Astrocyte of the cerebellum (primary cell): ENCODE measurements around the gene COA5.
A peak's percentile ranks its signal among the peaks of the same experiment; 100 is the strongest.

Experiments
- DNase-seq: peaks from one replicate; pipeline ENCODE4 v3.0.0-alpha.2; 2011; ENCODE audit warnings: low read depth
- H3K4me3 ChIP-seq: 2 replicates; pipeline ENCODE4 v1.5.1; 2011; ENCODE audit warnings: mild to moderate bottlenecking, low read depth, low read length, moderate library complexity
- CTCF ChIP-seq: IDR thresholded peaks from 2 replicates; pipeline ENCODE4 v1.5.1; 2012; ENCODE audit warnings: low read length, low read depth, moderate library complexity, mild to moderate bottlenecking; ENCODE audit errors: missing control alignments
- in situ Hi-C: cut with HindIII; loops from 2 replicates; pipeline ENCODE4 v1.10.0; 2017; ENCODE audit warnings: low sequenced_read_pairs

COA5 gene

DNA sequence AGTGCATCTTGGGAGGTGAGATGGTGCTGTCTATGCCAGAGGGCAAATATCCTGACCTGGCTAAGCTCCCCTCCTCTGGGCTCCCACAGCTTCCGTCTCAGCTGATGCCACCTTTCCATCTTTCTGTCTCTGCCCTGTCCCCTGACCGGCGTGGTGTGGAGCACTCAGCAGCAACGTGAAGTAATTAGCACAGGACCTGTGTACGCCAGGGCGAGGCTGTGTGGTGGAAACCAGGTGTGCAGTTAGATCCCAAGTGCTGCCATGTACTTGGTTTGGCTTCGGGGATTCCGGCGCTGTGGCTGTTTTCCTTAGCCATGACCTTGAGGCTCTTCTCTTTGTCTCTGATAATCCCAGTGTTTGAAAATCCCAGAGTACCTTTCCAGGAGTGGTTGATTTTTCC lies 36.5 kb downstream of the COA5 start:
- DNase-seq = no peak
- TF ChIP-seq CTCF = no peak
- in situ Hi-C loops = no loop called here
- no peak overlapping the region for H3K4me3 ChIP-seq

DNA sequence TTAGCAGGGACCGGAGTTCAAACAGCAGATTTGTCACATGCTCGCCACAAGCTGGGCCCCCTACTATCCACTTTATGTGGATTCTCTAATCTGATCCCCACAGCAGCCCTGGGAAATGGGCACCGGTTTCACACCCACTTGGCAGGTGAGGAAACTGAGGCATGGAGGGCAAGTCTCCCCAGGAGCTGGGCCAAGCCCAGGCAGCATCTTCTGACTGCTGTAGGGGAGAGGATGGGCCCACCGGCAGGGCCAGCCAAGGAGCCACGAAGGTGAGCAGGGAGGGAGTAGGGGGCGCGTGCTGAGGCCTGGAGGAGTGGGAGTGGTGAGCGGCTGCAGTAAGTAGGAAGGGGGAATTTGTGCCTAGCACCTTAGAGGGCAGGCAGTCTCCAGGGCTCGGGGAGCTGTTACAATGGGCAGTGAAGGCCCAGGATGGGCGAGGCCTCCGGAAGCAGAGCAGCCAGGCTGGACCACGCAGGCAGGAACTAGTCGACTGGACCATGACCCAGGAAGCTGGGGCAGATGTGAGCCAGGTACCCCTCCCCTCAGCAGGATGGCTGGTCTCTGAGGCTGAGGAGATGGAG lies 37.1 kb downstream of the COA5 start:
- no peak for DNase-seq
- no peak for TF ChIP-seq CTCF
- no peak overlapping the region for H3K4me3 ChIP-seq
- in situ Hi-C loops = no loop called here

- in situ Hi-C loops = no loop called here
- no peak for TF ChIP-seq CTCF
- DNase-seq = no peak
- no peak overlapping the region for H3K4me3 ChIP-seq
Measured at GRCh38 chr2:98570356-98570755, 38.0 kb downstream of the COA5 start.

DNA sequence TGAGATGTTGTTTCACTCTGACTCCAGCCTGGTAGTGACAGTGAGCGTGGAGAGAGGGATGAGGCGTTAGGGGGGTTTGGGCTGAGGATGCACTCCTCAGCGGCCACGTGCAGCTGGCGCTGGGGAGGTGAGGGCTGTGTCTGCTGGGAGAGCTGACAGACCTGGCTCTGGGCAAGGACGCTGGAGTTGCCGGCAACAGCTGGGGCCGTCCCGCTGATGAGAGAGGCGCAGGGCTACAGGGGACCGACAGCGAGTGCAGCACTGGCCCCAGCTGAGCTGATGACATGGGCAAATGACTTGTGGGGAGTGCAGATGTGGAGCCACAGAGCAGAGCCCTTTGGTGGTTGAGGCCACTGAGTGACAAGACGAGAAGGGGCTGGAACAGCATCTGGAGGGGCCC lies 38.4 kb downstream of the COA5 start:
- DNase-seq = no peak
- TF ChIP-seq CTCF = no peak
- in situ Hi-C loops = no loop called here
- H3K4me3 ChIP-seq = no peak overlapping the region

DNA sequence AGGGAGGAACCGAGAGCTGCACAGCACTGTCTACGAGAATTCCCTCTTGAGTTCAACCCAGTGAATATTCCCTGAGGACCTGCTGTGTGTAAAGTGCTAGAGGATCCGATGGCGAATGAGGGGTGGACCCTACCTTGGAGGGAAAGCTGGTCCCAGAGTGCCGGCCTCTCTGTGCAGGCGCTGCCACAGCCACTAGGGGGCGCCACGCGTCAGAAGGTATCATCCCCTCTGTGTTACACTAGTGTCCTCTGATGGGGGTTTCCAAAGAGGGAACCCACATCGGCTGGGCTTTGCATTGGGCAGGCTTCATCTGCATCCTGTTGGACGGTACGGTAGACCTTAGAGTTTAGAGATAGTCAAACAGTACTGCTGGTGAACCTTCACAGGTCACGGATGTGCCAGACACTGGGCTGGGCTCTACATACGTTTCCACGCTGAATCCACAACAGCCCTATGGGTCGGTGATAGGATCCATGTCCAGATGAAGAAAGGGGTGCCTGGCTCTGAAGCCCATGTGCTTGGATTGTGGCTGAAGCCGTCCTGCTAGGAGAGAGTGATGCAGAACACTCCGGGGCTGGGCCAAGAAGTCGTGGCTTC lies 39.0 kb downstream of the COA5 start:
- in situ Hi-C loops = no loop called here
- TF ChIP-seq CTCF = peak; percentile 77
- H3K4me3 ChIP-seq = no peak overlapping the region
- DNase-seq = no peak

DNA sequence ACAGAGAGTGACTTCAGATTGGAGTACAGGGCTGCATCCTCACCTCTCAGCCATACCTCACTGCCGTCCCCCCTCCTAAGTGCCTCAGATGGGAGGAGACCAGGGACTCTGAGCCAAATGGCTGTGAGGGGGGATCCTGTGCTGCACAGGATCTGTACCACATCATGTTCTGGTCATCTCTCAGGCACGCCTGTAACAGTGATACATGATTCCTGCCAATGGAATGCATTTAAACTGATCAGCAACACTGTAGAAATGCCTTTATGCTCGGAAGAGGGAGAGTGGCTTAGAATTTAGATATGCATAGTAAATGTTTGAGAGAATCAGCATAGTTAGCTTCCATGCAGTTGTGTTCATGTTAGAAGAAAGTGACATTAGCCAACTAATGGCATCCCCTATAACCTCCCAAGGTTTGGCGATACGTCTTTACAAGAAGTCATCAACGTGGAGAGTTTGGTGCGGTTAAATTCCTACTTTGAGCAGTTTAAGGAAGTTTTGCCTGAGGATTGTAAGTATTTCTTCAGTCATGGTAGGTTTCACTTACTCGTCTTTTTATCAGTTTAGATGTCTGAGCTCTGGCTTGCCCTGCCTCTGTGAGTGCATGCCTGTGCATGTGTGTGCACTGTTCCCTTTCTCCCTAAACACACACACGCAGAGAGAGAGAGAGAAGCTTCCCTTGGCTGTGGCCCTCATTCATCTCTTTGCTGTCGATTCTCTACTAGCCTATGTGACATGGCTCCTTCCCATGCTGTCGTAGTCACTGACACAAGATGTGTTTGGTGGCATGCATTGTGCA lies 40.0 kb downstream of the COA5 start:
- H3K4me3 ChIP-seq = no peak overlapping the region
- in situ Hi-C loops = no loop called here
- no peak for TF ChIP-seq CTCF
- DNase-seq = no peak
